Activated B cell treated with CpG ODN at 0.5 μM for 24 hours (primary cell): ENCODE data around the gene INTS1. TPM values are rescaled to one million over a fixed set of nuclear protein-coding genes. Genes with fewer than 3 reads are reported as not detected.

Experiments used
- ATAC-seq: fragments of 200-7000 bp; cut with Tn5 transposase; one replicate; pipeline ENCODE4 v1.10.0; 2021; ENCODE audit warnings: low read depth, mild to moderate bottlenecking, moderate library complexity
- CTCF ChIA-PET: fragments of 350-600 bp; sonication (Branson Sonifier 250); formaldehyde crosslinking; loops from one replicate; lab custom pipeline; 2021; ENCODE audit warnings: antibody characterized with exemption; lab: Charles Lee
- POLR2A ChIA-PET: fragments of 350-600 bp; sonication (Branson Sonifier 250); formaldehyde crosslinking; loops from one replicate; lab custom pipeline; 2021; ENCODE audit warnings: antibody characterized with exemption; lab: Charles Lee
- DNase-seq: peaks from one replicate; pipeline ENCODE4 v3.0.0; 2022
- H3K27ac Mint-ChIP-seq: one replicate; pipeline ENCODE4 v1.8.0; 2020; ENCODE audit warnings: mixed read lengths
- H3K27me3 Mint-ChIP-seq: one replicate; pipeline ENCODE4 v1.8.0; 2021; ENCODE audit warnings: mixed read lengths
- H3K36me3 Mint-ChIP-seq: one replicate; pipeline ENCODE4 v1.8.0; 2021; ENCODE audit warnings: low read depth, mixed read lengths
- H3K4me1 Mint-ChIP-seq: one replicate; pipeline ENCODE4 v1.8.0; 2021; ENCODE audit warnings: mixed read lengths
- H3K4me3 Mint-ChIP-seq: one replicate; pipeline ENCODE4 v1.8.0; 2020; ENCODE audit warnings: mild to moderate bottlenecking, mixed read lengths
- H3K9me3 Mint-ChIP-seq: one replicate; pipeline ENCODE4 v1.8.0; 2020; ENCODE audit warnings: mixed read lengths
- intact Hi-C: fragments of 100-400 bp; cut with micrococcal nuclease; formaldehyde crosslinking; loops from one replicate; pipeline ENCODE4 v1.15.1; 2024
- total RNA-seq: library from RNA; stranded (reverse); gene quantifications from 2 replicates; pipeline ENCODE4 v1.2.3, GENCODE V29; 2022
- TF ChIP-seq, protein P1 (sequence below): fragments of 200-600 bp; IDR thresholded peaks from one replicate; pipeline ENCODE4 v1.8.0; 2022; ENCODE audit warnings: antibody characterized with exemption, mild to moderate bottlenecking

The INTS1 gene
- total RNA-seq, 1 donor from 2014 or later = 110 TPM

DNA sequence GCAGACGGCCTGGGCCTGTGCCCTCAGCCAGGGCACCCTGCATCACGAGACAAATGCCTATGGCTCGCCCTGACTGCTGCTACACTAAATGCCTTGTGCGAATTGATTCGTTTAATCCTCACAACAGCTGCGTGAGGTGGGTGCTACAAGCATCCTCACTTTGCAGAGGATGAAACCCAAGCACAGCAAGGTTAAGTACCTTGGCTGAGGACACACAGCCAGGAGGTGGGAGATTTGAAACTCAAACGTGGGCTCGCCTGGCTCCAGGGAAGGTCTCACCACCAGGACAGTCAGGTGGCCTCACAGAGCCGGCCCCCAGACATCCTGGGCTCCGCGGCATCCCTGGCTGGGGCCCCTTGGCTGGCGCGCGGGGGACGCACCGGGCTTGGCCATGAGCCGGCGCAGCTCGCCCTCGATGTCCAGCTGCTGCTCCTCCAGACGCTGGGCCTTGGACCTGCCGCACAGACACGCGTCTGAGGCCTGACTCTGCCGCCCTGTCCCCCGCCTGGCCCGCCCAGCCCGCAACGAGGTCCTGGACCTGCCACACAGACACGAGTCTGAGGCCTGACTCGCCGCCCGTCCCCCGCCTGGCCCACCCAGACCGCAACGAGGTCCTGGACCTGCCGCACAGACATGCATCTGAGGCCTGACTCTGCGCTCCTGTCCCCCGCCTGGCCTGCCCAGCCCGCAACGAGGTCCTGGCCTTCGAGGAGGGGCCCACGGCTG, 66.9 kb downstream of the INTS1 start:
- no peak for DNase-seq
- POLR2A ChIA-PET = no interaction called here
- H3K27ac Mint-ChIP-seq = no peak overlapping the region
- H3K27me3 Mint-ChIP-seq = peaks cover 6% of the 10 kb centered on the region
- TF ChIP-seq, protein P1, sequence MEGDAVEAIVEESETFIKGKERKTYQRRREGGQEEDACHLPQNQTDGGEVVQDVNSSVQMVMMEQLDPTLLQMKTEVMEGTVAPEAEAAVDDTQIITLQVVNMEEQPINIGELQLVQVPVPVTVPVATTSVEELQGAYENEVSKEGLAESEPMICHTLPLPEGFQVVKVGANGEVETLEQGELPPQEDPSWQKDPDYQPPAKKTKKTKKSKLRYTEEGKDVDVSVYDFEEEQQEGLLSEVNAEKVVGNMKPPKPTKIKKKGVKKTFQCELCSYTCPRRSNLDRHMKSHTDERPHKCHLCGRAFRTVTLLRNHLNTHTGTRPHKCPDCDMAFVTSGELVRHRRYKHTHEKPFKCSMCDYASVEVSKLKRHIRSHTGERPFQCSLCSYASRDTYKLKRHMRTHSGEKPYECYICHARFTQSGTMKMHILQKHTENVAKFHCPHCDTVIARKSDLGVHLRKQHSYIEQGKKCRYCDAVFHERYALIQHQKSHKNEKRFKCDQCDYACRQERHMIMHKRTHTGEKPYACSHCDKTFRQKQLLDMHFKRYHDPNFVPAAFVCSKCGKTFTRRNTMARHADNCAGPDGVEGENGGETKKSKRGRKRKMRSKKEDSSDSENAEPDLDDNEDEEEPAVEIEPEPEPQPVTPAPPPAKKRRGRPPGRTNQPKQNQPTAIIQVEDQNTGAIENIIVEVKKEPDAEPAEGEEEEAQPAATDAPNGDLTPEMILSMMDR = no peak
- H3K4me1 Mint-ChIP-seq = peaks cover 3% of the 10 kb centered on the region
- no peaks in the 10 kb centered on the region for H3K9me3 Mint-ChIP-seq
- no peaks in the 10 kb centered on the region for H3K36me3 Mint-ChIP-seq
- intact Hi-C loops = no loop called here
- no peak for ATAC-seq
- CTCF ChIA-PET = no interaction called here
- H3K4me3 Mint-ChIP-seq = no peak overlapping the region

DNA sequence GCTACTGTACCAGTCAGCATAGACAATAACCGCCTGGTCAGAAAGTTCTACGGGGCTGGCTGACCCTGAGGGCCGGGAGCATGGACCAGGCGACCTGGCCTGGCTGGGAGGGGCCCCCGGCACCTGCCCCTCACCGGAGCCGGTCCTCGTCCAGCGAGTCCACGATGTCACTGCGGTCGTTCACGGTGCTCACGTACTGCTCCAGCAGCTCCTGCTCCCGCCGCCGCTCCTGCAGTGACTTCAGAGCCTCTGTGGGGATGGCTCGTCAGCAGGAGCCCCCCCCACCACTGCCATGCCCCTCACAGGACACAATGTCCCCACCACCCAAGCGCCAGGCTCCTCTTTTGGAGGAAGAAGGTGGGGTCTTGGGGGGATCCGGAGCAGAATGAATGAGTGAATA, 67.6 kb downstream of the INTS1 start:
- DNase-seq = no peak
- H3K4me3 Mint-ChIP-seq = no peak overlapping the region
- H3K27me3 Mint-ChIP-seq = peaks cover 6% of the 10 kb centered on the region
- ChIA-PET CTCF (no interaction called here), POLR2A (no interaction called here)
- TF ChIP-seq, protein P1 = no peak
- no peak for ATAC-seq
- intact Hi-C loops = no loop called here
- H3K27ac Mint-ChIP-seq = no peak overlapping the region
- H3K9me3 Mint-ChIP-seq = no peaks in the 10 kb centered on the region
- H3K4me1 Mint-ChIP-seq = peaks cover 3% of the 10 kb centered on the region
- no peaks in the 10 kb centered on the region for H3K36me3 Mint-ChIP-seq

DNA sequence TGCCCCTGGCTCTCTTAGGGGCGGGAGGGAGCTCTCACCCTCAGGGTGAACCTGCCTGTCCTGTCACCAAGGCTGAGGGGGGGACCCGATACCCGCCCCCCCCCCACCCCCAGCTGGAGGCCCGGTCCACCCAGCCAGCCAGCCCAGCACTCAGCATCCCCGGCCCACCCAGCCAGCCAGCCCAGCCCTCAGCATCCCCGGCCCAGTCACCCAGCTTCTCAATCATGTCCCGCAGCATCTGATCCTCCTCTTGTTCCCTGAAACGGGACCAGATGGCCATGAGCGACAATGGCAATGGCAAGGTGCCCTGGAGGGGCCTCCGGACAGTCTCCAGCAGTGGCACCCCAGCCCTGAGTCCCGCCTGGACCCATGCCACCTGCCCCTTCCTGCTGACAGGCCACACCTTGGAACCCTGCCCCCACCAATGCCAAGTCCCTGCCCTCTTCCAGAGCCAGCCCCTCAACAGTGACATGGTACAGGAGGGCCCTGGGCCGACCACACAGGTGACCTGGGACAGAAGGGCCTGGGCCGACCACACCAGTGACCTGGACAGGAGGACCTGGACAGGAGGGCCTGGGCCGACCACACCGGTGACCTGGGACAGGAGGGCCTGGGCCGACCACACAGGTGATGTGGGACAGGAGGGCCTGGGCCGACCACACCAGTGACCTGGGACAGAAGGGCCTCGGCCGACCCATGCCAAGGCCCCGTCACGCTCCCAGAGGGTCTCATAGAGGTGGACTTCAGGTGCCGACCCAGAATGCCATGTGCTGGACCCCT, 69.1 kb downstream of the INTS1 start:
- Mint-ChIP-seq H3K36me3 (no peaks in the 10 kb centered on the region), H3K4me3 (no peak overlapping the region), H3K27me3 (peaks cover 6% of the 10 kb centered on the region), H3K9me3 (no peaks in the 10 kb centered on the region), H3K4me1 (peaks cover 3% of the 10 kb centered on the region), H3K27ac (no peak overlapping the region)
- intact Hi-C loops = no loop called here
- CTCF ChIA-PET = no interaction called here
- TF ChIP-seq, protein P1 = no peak
- DNase-seq = no peak
- no peak for ATAC-seq
- POLR2A ChIA-PET = no interaction called here

DNA sequence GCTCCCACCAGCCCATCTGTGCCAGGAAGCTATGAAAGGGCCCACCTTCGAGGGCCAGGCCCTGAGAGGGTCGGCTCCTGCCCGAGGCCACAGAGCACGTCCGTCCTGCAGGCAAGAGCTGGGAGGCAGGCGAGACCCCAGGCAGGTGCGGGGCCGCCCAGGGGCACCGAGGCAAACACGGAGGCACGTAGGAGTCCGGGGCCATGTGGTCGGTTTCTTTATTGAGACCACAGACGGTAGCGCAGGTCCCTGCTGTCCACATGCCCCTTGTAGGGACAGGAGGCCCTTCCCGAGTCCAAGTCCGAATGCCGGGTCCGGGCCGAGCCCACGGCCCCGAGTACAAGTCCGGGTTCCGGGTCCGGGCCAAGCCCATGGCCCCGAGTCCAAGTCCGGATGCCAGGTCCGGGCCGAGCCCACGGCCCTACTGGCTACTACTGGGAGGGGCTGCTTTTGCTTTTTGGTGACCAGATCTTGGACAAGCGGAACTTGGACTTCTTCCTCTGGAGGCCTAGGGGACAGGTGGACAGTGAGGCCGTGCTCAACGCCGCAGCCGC, 69.9 kb downstream of the INTS1 start:
- no peak overlapping the region for H3K4me3 Mint-ChIP-seq
- no peaks in the 10 kb centered on the region for H3K9me3 Mint-ChIP-seq
- no peaks in the 10 kb centered on the region for H3K36me3 Mint-ChIP-seq
- H3K27me3 Mint-ChIP-seq = peaks cover 5% of the 10 kb centered on the region
- CTCF ChIA-PET = no interaction called here
- no peak overlapping the region for H3K27ac Mint-ChIP-seq
- TF ChIP-seq, protein P1 = no peak
- ATAC-seq (no peak), DNase-seq (no peak)
- peaks cover 3% of the 10 kb centered on the region for H3K4me1 Mint-ChIP-seq
- POLR2A ChIA-PET = no interaction called here
- intact Hi-C loops = no loop called here
